Kidney (tissue), 14 donors: Measurements from ENCODE around the gene KIDINS220. TPM values are rescaled to one million over a fixed set of nuclear protein-coding genes. Genes with fewer than 3 reads are reported as not detected.

ENCODE experiments used
- DNase-seq, 5 donors: peaks; one replicate each; pipeline ENCODE4 v3.0.0-alpha.2; 2013 to 2020
- FAIRE-seq: peaks from 2 replicates; lab custom pipeline; 2012; peaks lifted over from hg19 to GRCh38; lab: Jason Lieb, UNC
- H3K27ac ChIP-seq, 2 donors: one replicate each; pipeline ENCODE4 v1.7.0; 2013; ENCODE audit warnings: low read depth in 2 of 2, low read length in 2 of 2, inconsistent platforms in 1 of 2
- H3K27me3 ChIP-seq: one replicate; pipeline ENCODE4 v1.7.1; 2013; ENCODE audit warnings: low read length, inconsistent platforms; ENCODE audit not compliant: control insufficient read depth, insufficient read depth
- H3K36me3 ChIP-seq, 3 donors: one replicate each; pipeline versions ENCODE4 v1.7.0 to v1.7.1; 2013; ENCODE audit warnings: low read length in 3 of 3, control low read depth in 1 of 3, inconsistent platforms in 1 of 3; ENCODE audit not compliant: insufficient read depth in 3 of 3, control insufficient read depth in 2 of 3
- H3K4me1 ChIP-seq, 3 donors: one replicate each; pipeline versions ENCODE4 v1.7.0 to v1.7.1; 2013; ENCODE audit warnings: low read length in 3 of 3, inconsistent platforms in 1 of 3, low read depth in 1 of 3; ENCODE audit not compliant: control insufficient read depth in 2 of 3, insufficient read depth in 2 of 3
- H3K4me3 ChIP-seq, 3 donors: one replicate each; pipeline versions ENCODE4 v1.7.0 to v1.8.1; 2013; ENCODE audit warnings: low read length in 3 of 3, control low read depth in 1 of 3, inconsistent platforms in 1 of 3
- H3K9ac ChIP-seq, 3 donors: one replicate each; pipeline versions ENCODE4 v1.7.0 to v1.7.1; 2013; ENCODE audit warnings: low read length in 3 of 3, control low read depth in 1 of 3, inconsistent platforms in 1 of 3
- H3K9me3 ChIP-seq, 3 donors: one replicate each; pipeline versions ENCODE4 v1.7.0 to v1.7.1; 2013; ENCODE audit warnings: low read length in 3 of 3, control low read depth in 1 of 3, inconsistent platforms in 1 of 3; ENCODE audit not compliant: control insufficient read depth in 2 of 3, insufficient read depth in 1 of 3
- intact Hi-C: fragments of 100-400 bp; cut with DNase I; formaldehyde crosslinking; loops from one replicate; pipeline ENCODE4 v1.11.1; 2022
- polyA plus RNA-seq: library from polyadenylated mRNA; stranded (reverse); fragments of 350-450 nt; fragmentation: Illumina TruSeq; extraction: RNeasy Lipid Tissue Mini Kit (QIAGEN cat#74804); gene quantifications from one replicate; pipeline ENCODE4 v1.2.3, GENCODE V29; 2014; ENCODE audit warnings: low read depth, low replicate concordance; ENCODE audit not compliant: insufficient read depth
- total RNA-seq: library from RNA; stranded (reverse); fragmentation: NEBNext Ultra II Directional; extraction: Animal tissue kit (Norgen Biotek cat#: 25700); gene quantifications from one replicate; pipeline ENCODE4 v1.2.1, GENCODE V29; 2021
- TF ChIP-seq, protein P1 (sequence below): IDR thresholded peaks from 3 replicates; pipeline ENCODE4 v1.5.1; 2012; ENCODE audit warnings: mild to moderate bottlenecking, moderate library complexity, borderline replicate concordance; ENCODE audit not compliant: insufficient read depth; ENCODE audit errors: extremely low read depth
- donor health status: control.
- donor health status: control.
- donor health status: control.
- donor health status: control.
- donor health status: control.
- donor health status: DM: yes; HTN: yes; CAD: no.
- donor health status: Normal renal cell carcinoma (clear cell type).

The KIDINS220 gene
- total and polyA plus RNA-seq, 2 donors from 2014 or later: 12.3 to 56.6 TPM

DNA sequence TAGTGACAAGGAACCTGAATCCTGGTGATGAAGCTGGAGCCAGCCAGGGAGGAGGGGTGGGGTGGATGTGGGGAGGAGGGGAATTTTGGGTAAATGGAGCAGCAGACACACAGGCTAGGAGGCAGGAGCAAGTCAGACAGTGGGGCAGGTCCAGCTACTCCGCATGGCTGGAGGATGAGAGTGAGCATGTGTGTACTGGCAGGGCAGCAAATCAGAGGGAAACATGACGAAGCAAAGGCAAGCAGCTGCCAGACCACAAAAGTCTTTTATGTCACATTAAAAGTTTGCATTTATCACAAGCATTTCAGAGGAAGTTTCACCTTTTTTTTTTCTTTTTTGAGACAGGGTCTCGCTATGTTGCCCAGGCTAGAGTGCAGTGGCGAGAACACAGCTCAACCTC is 11.9 kb upstream of the KIDINS220 start:
- intact Hi-C loops: no loop called here
- no peaks in the 10 kb centered on the region for H3K27me3 ChIP-seq
- no peak overlapping the region for H3K4me3 ChIP-seq
- FAIRE-seq: no peak
- no peaks in the 10 kb centered on the region for H3K9me3 ChIP-seq
- no peak overlapping the region for H3K9ac ChIP-seq
- H3K36me3 ChIP-seq: no peaks in the 10 kb centered on the region
- no peaks in the 10 kb centered on the region for H3K4me1 ChIP-seq
- no peak overlapping the region for H3K27ac ChIP-seq
- TF ChIP-seq, protein P1, sequence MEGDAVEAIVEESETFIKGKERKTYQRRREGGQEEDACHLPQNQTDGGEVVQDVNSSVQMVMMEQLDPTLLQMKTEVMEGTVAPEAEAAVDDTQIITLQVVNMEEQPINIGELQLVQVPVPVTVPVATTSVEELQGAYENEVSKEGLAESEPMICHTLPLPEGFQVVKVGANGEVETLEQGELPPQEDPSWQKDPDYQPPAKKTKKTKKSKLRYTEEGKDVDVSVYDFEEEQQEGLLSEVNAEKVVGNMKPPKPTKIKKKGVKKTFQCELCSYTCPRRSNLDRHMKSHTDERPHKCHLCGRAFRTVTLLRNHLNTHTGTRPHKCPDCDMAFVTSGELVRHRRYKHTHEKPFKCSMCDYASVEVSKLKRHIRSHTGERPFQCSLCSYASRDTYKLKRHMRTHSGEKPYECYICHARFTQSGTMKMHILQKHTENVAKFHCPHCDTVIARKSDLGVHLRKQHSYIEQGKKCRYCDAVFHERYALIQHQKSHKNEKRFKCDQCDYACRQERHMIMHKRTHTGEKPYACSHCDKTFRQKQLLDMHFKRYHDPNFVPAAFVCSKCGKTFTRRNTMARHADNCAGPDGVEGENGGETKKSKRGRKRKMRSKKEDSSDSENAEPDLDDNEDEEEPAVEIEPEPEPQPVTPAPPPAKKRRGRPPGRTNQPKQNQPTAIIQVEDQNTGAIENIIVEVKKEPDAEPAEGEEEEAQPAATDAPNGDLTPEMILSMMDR: no peak
- DNase-seq: no peak

DNA sequence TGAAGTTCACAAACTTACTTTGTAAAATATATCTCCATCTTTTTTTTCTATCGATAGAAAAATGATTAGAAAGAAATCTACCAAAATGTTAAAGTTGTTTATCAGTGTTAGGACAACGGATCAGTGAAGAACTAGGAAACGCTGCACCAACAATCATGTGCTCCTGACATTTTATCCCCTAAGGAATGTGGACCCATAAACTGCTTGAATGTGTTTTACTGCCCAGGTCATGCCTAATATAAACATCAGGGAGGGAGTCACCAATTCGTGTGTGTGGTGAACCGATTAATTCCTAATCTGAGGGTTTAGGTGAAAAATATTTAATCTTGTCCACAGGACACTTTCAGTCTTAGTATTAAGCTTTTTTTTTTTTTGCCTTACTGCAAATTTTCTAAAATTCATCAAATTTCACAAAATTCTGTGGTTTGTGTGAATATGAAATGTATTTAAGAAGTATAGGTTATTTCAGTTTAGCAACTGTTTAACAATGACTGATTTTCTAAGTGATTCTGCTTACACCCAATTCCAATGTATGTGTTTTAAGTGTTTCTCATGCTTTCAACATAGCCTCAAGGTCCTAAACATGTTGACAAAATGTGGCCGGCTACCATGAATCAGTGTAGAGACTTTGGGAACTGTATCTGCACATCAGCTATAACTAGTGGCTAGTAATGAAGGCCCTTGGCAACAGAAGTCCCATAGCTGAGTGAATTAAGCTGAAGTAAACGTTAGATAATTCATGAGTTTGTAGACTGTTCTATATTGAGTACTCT is 11.1 kb upstream of the KIDINS220 start:
- Histone ChIP-seq H3K9ac (no peak overlapping the region), H3K9me3 (no peaks in the 10 kb centered on the region), H3K27me3 (no peaks in the 10 kb centered on the region), H3K36me3 (no peaks in the 10 kb centered on the region), H3K4me1 (no peaks in the 10 kb centered on the region), H3K4me3 (no peak overlapping the region), H3K27ac (no peak overlapping the region)
- intact Hi-C loops: no loop called here
- DNase-seq (peak in 2 of 5 donors; percentile 70 to 82), FAIRE-seq (no peak)
- TF ChIP-seq, protein P1: no peak

DNA sequence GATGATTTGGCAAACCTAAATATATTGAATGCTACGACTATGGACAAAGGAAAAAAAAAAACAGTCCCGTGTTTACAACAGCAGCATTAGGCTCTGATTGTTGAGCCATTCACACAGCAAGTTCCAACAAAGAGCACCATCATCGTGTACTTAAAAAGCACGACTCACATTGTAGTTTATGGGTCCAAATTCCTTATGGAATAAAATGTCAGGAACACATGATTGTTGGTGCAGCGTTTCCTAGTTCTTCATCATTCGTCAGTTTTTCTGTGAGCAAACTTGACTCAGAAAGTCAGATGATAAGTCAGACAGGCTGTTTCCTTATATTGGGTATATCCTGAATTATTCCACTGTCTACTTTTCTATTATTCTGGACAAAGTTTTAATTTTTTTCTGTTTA is 10.0 kb upstream of the KIDINS220 start:
- no peak overlapping the region for H3K27ac ChIP-seq
- H3K4me3 ChIP-seq: no peak overlapping the region
- FAIRE-seq (no peak), DNase-seq (no peak)
- TF ChIP-seq, protein P1: no peak
- no peaks in the 10 kb centered on the region for H3K27me3 ChIP-seq
- intact Hi-C loops: no loop called here
- no peaks in the 10 kb centered on the region for H3K9me3 ChIP-seq
- no peaks in the 10 kb centered on the region for H3K4me1 ChIP-seq
- H3K9ac ChIP-seq: no peak overlapping the region
- no peaks in the 10 kb centered on the region for H3K36me3 ChIP-seq
